Naive thymus-derived CD4-positive, alpha-beta T cell (primary cell): Measurements from ENCODE around the gene MAP3K13. TPM values are rescaled to one million over a fixed set of nuclear protein-coding genes. Genes with fewer than 3 reads are reported as not detected.
"Not testable (repeated sequence)": the region's sequence is repeated elsewhere in the genome, so short reads cannot be mapped to it uniquely, and the experiment has no call there.

Experiments
- ATAC-seq: fragments of 150-1000 bp; cut with Tn5 transposase; 2 replicates; pipeline ENCODE4 v1.10.0; 2021; ENCODE audit warnings: mild to moderate bottlenecking, moderate library complexity
- CTCF ChIA-PET: fragments of 350-600 bp; sonication (Branson Sonifier 250); formaldehyde crosslinking; loops from one replicate; lab custom pipeline; 2021; ENCODE audit warnings: antibody characterized with exemption; lab: Charles Lee
- POLR2A ChIA-PET: fragments of 350-600 bp; sonication (Branson Sonifier 250); formaldehyde crosslinking; loops from one replicate; lab custom pipeline; 2021; ENCODE audit warnings: antibody characterized with exemption, inconsistent platforms; lab: Charles Lee
- DNase-seq, 9 donors: peaks; one replicate each; pipeline versions ENCODE4 v3.0.0 to v3.0.0-alpha.2; 2020 to 2022; ENCODE audit warnings: mixed read lengths in 1 of 9
- H3K27ac ChIP-seq: one replicate; pipeline ENCODE4 v1.7.0; 2013; ENCODE audit warnings: mild to moderate bottlenecking, low read depth, low read length, moderate library complexity
- H3K27me3 ChIP-seq, 2 donors: one replicate each; pipeline ENCODE4 v1.7.0; 2013; ENCODE audit warnings: low read length in 2 of 2, mild to moderate bottlenecking in 2 of 2, moderate library complexity in 2 of 2; ENCODE audit not compliant: control insufficient read depth in 2 of 2, insufficient read depth in 2 of 2
- H3K36me3 ChIP-seq, 3 experiments: 1 replicate in 2 of 3; 2 replicates in 1 of 3; pipeline ENCODE4 v1.7.0; 2013; ENCODE audit warnings: low read length in 3 of 3, mild to moderate bottlenecking in 3 of 3, moderate library complexity in 1 of 3; ENCODE audit not compliant: insufficient read depth in 3 of 3, control insufficient read depth in 2 of 3
- H3K4me1 ChIP-seq, 2 donors: one replicate each; pipeline ENCODE4 v1.7.0; 2013; ENCODE audit warnings: low read length in 2 of 2, mild to moderate bottlenecking in 2 of 2, moderate library complexity in 1 of 2; ENCODE audit not compliant: control insufficient read depth in 2 of 2, insufficient read depth in 2 of 2
- H3K4me3 ChIP-seq: 2 replicates; pipeline ENCODE4 v1.7.0; 2013; ENCODE audit warnings: mild to moderate bottlenecking, low read length
- H3K9me3 ChIP-seq, 3 experiments: 1 replicate in 2 of 3; 2 replicates in 1 of 3; pipeline ENCODE4 v1.7.0; 2013; ENCODE audit warnings: low read length in 3 of 3; ENCODE audit not compliant: control insufficient read depth in 2 of 3
- H3K27ac Mint-ChIP-seq, 9 donors: one replicate each; pipeline ENCODE4 v1.8.0; 2020 to 2022; ENCODE audit warnings: mixed read lengths in 9 of 9, mild to moderate bottlenecking in 8 of 9, moderate library complexity in 5 of 9, inconsistent platforms in 2 of 9
- H3K27me3 Mint-ChIP-seq, 5 donors: one replicate each; pipeline ENCODE4 v1.8.0; 2021 to 2022; ENCODE audit warnings: mixed read lengths in 5 of 5, mild to moderate bottlenecking in 1 of 5
- H3K36me3 Mint-ChIP-seq, 5 donors: one replicate each; pipeline ENCODE4 v1.8.0; 2020 to 2022; ENCODE audit warnings: mixed read lengths in 5 of 5, mild to moderate bottlenecking in 3 of 5, inconsistent platforms in 1 of 5
- H3K4me1 Mint-ChIP-seq, 7 donors: one replicate each; pipeline ENCODE4 v1.8.0; 2020 to 2022; ENCODE audit warnings: mixed read lengths in 7 of 7, mild to moderate bottlenecking in 3 of 7, inconsistent platforms in 1 of 7
- H3K4me3 Mint-ChIP-seq, 10 donors: one replicate each; pipeline ENCODE4 v1.8.0; 2020 to 2022; ENCODE audit warnings: mild to moderate bottlenecking in 10 of 10, mixed read lengths in 10 of 10, moderate library complexity in 6 of 10, inconsistent platforms in 2 of 10
- H3K9me3 Mint-ChIP-seq, 11 donors: one replicate each; pipeline ENCODE4 v1.8.0; 2020 to 2022; ENCODE audit warnings: mixed read lengths in 11 of 11, mild to moderate bottlenecking in 4 of 11, inconsistent platforms in 1 of 11, moderate library complexity in 1 of 11
- intact Hi-C, 2 donors: fragments of 100-400 bp; cut with micrococcal nuclease; formaldehyde crosslinking; loops; one replicate each; pipeline ENCODE4 v1.15.1; 2023
- polyA plus RNA-seq, 2 donors: library from polyadenylated mRNA; unstranded; fragments of 300-500 nt; fragmentation: Illumina TruSeq; gene quantifications; one replicate each; pipeline ENCODE4 v1.2.3, GENCODE V29; 2021
- total RNA-seq, 6 experiments: library from RNA in 5 of 6; stranded (reverse) in 5 of 6; gene quantifications; 1 replicate in 5 of 6; 2 replicates in 1 of 6; pipeline ENCODE4 v1.2.3 and lab custom pipeline; 2021 to 2026

The MAP3K13 gene
- total and polyA plus RNA-seq, 7 experiments from 2014 or later, result 6.2 to 53.8 (median 9.4) TPM

GRCh38 chr3:185460309-185460708, 97.4 kb downstream of the MAP3K13 start:
- ATAC-seq (no peak), DNase-seq (no peak)
- intact Hi-C loops, result no loop called here
- Histone ChIP-seq H3K27ac (no peak overlapping the region), H3K9me3 (no peaks in the 10 kb centered on the region), H3K36me3 (no peaks in the 10 kb centered on the region), H3K27me3 (no peaks in the 10 kb centered on the region), H3K4me3 (no peak overlapping the region), H3K4me1 (no peaks in the 10 kb centered on the region)
- Mint-ChIP-seq H3K27ac (no peak overlapping the region), H3K27me3 (no peaks in the 10 kb centered on the region), H3K36me3 (peaks cover 0 to 24% (median 6%) of the 10 kb centered on the region in 5 donors), H3K9me3 (peaks cover 0 to 2% (median 0%) of the 10 kb centered on the region in 11 donors), H3K4me1 (no peaks in the 10 kb centered on the region), H3K4me3 (no peak overlapping the region)
- ChIA-PET CTCF (no interaction called here), POLR2A (no interaction called here)

- H3K9me3 Mint-ChIP-seq, result peaks cover 0 to 2% (median 0%) of the 10 kb centered on the region in 11 donors
- DNase-seq, result no peak
- CTCF ChIA-PET, result no interaction called here
- H3K27me3 Mint-ChIP-seq, result no peaks in the 10 kb centered on the region
- H3K4me1 ChIP-seq, result no peaks in the 10 kb centered on the region
- no peak overlapping the region for H3K4me3 Mint-ChIP-seq
- H3K4me1 Mint-ChIP-seq, result no peaks in the 10 kb centered on the region
- H3K36me3 ChIP-seq, result no peaks in the 10 kb centered on the region
- H3K4me3 ChIP-seq, result no peak overlapping the region
- no peak overlapping the region for H3K27ac ChIP-seq
- ATAC-seq, result no peak
- H3K36me3 Mint-ChIP-seq, result peaks cover 0 to 30% (median 6%) of the 10 kb centered on the region in 5 donors
- no peak overlapping the region for H3K27ac Mint-ChIP-seq
- POLR2A ChIA-PET, result no interaction called here
- intact Hi-C loops, result no loop called here
- no peaks in the 10 kb centered on the region for H3K27me3 ChIP-seq
- no peaks in the 10 kb centered on the region for H3K9me3 ChIP-seq
Measured at GRCh38 chr3:185460719-185461350, 97.9 kb downstream of the MAP3K13 start.

GRCh38 chr3:185465471-185465870, 102.5 kb downstream of the MAP3K13 start:
- intact Hi-C loops, result no loop called here
- Histone ChIP-seq H3K27me3 (no peaks in the 10 kb centered on the region), H3K36me3 (peaks cover 0 to 4% (median 0%) of the 10 kb centered on the region in 3 experiments), H3K27ac (no peak overlapping the region), H3K9me3 (no peaks in the 10 kb centered on the region), H3K4me1 (no peaks in the 10 kb centered on the region), H3K4me3 (no peak overlapping the region)
- CTCF ChIA-PET, result no interaction called here
- Mint-ChIP-seq H3K9me3 (no peaks in the 10 kb centered on the region), H3K4me3 (no peak overlapping the region), H3K4me1 (peaks cover 0 to 3% (median 0%) of the 10 kb centered on the region in 7 donors), H3K36me3 (peaks cover 0 to 37% (median 9%) of the 10 kb centered on the region in 5 donors), H3K27me3 (no peaks in the 10 kb centered on the region), H3K27ac (no peak overlapping the region)
- ATAC-seq (no peak), DNase-seq (no peak)
- POLR2A ChIA-PET, result interaction anchor here (0.7 kb wide), 1 partner anchor 21 kb away, joined by 3 read pairs; no protein-coding TSS in a partner anchor

DNA sequence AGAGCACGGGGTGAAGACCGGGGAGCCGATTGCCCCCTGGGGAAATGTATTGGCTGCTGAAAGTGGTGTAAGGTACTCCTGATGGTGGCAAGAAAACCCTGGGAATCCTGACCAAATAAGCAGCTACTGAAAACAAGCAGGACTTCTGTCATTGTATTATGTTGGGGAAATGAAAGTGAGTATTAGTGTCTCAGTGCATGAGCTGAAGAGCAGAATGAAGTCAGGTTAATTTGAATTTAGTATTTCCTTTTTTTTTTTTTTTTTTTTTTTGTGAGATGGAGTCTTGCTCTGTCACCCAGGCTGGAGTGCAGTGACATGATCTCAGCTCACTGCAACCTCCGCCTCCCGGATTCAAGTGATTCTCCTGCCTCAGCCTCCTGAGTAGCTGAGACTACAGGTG, 103.2 kb downstream of the MAP3K13 start:
- H3K27me3 ChIP-seq, H3K9me3 ChIP-seq, ATAC-seq, H3K4me3 ChIP-seq, DNase-seq, H3K27ac ChIP-seq, H3K4me3 Mint-ChIP-seq, H3K4me1 ChIP-seq, H3K9me3 Mint-ChIP-seq, H3K36me3 ChIP-seq, POLR2A ChIA-PET, H3K4me1 Mint-ChIP-seq, CTCF ChIA-PET, intact Hi-C loops, H3K27ac Mint-ChIP-seq, H3K27me3 Mint-ChIP-seq: not testable (repeated sequence)
- H3K36me3 Mint-ChIP-seq, result peaks cover 0 to 37% (median 9%) of the 10 kb centered on the region in 5 donors

DNA sequence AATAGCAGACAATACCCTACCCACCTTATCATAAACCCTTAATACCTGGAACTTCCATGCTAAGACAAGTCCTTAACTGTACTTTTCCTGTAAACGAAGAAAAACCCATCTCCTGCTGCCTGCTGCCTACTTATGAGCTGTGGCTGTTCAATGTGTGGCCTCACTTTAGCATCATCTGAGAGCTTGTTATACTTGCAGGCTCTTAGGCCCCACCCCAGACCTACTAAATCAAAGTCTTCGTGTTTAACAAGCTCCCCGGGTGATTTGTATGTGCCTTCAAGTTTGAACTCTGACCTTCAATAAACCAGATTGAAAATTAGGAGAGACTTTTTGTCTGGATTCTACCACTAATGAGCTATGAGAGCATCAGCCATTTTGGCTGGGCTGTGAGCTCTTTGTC, 106.6 kb downstream of the MAP3K13 start:
- no peak overlapping the region for H3K27ac ChIP-seq
- H3K36me3 ChIP-seq, result peaks cover 0 to 8% (median 4%) of the 10 kb centered on the region in 3 experiments
- ChIA-PET CTCF (no interaction called here), POLR2A (no interaction called here)
- H3K4me1 ChIP-seq, result no peaks in the 10 kb centered on the region
- H3K9me3 ChIP-seq, result no peaks in the 10 kb centered on the region
- no peak for DNase-seq
- no peak for ATAC-seq
- peaks cover 0 to 42% (median 15%) of the 10 kb centered on the region in 5 donors for H3K36me3 Mint-ChIP-seq
- H3K4me3 ChIP-seq, result no peak overlapping the region
- H3K9me3 Mint-ChIP-seq, result no peaks in the 10 kb centered on the region
- peaks cover 0 to 4% (median 0%) of the 10 kb centered on the region in 7 donors for H3K4me1 Mint-ChIP-seq
- no peak overlapping the region for H3K27ac Mint-ChIP-seq
- no peaks in the 10 kb centered on the region for H3K27me3 Mint-ChIP-seq
- H3K27me3 ChIP-seq, result no peaks in the 10 kb centered on the region
- no peak overlapping the region for H3K4me3 Mint-ChIP-seq
- intact Hi-C loops, result no loop called here

- Mint-ChIP-seq H3K4me1 (peaks cover 0 to 4% (median 0%) of the 10 kb centered on the region in 7 donors), H3K36me3 (peaks cover 0 to 42% (median 23%) of the 10 kb centered on the region in 5 donors), H3K9me3 (no peaks in the 10 kb centered on the region), H3K4me3 (no peak overlapping the region), H3K27ac (no peak overlapping the region), H3K27me3 (no peaks in the 10 kb centered on the region)
- no peak for ATAC-seq
- no peaks in the 10 kb centered on the region for H3K4me1 ChIP-seq
- peaks cover 0 to 8% (median 4%) of the 10 kb centered on the region in 3 experiments for H3K36me3 ChIP-seq
- DNase-seq, result no peak
- ChIA-PET CTCF (no interaction called here), POLR2A (no interaction called here)
- intact Hi-C loops, result no loop called here
- H3K27me3 ChIP-seq, result no peaks in the 10 kb centered on the region
- H3K9me3 ChIP-seq, result no peaks in the 10 kb centered on the region
- no peak overlapping the region for H3K27ac ChIP-seq
- no peak overlapping the region for H3K4me3 ChIP-seq
Measured at GRCh38 chr3:185470323-185470722, 107.4 kb downstream of the MAP3K13 start.

- Mint-ChIP-seq H3K4me3 (no peak overlapping the region), H3K4me1 (peaks cover 0 to 4% (median 0%) of the 10 kb centered on the region in 7 donors), H3K27me3 (no peaks in the 10 kb centered on the region), H3K27ac (no peak overlapping the region), H3K9me3 (no peaks in the 10 kb centered on the region), H3K36me3 (peaks cover 5 to 38% (median 30%) of the 10 kb centered on the region in 5 donors)
- no peak for DNase-seq
- intact Hi-C loops, result no loop called here
- no peaks in the 10 kb centered on the region for H3K27me3 ChIP-seq
- H3K36me3 ChIP-seq, result peaks cover 0 to 8% (median 0%) of the 10 kb centered on the region in 3 experiments
- H3K9me3 ChIP-seq, result no peaks in the 10 kb centered on the region
- H3K27ac ChIP-seq, result no peak overlapping the region
- H3K4me3 ChIP-seq, result no peak overlapping the region
- no peak for ATAC-seq
- CTCF ChIA-PET, result no interaction called here
- H3K4me1 ChIP-seq, result no peaks in the 10 kb centered on the region
- POLR2A ChIA-PET, result no interaction called here
Measured at GRCh38 chr3:185473290-185473815, 110.4 kb downstream of the MAP3K13 start.
